HG02970 (cell line): ENCODE measurements around the gene HYI.
"Not testable (repeated sequence)": the region's sequence is repeated elsewhere in the genome, so short reads cannot be mapped to it uniquely, and the experiment has no call there.

Source experiments
- ATAC-seq: cut with Tn5 transposase; IDR thresholded peaks from one replicate; pipeline ENCODE4 v1.9.1; 2021; ENCODE audit warnings: mild to moderate bottlenecking, moderate library complexity, moderate number of reproducible peaks; ENCODE audit not compliant: unreplicated experiment, low FRiP score

HYI gene

GRCh38 chr1:43432171-43432860 lies 21.4 kb downstream of the HYI start:
- ATAC-seq, result no peak

GRCh38 chr1:43431676-43432075 lies 22.1 kb downstream of the HYI start:
- no peak for ATAC-seq

GRCh38 chr1:43430831-43431230 lies 22.9 kb downstream of the HYI start:
- ATAC-seq, result no peak

GRCh38 chr1:43427941-43428340 lies 25.8 kb downstream of the HYI start:
- no peak for ATAC-seq

GRCh38 chr1:43427524-43427923 lies 26.2 kb downstream of the HYI start:
- ATAC-seq, result no peak

- ATAC-seq, result no peak
Measured at GRCh38 chr1:43426221-43426620, 27.5 kb downstream of the HYI start.

GRCh38 chr1:43425045-43425444 lies 28.7 kb downstream of the HYI start:
- ATAC-seq, result no peak

- no peak for ATAC-seq
Measured at GRCh38 chr1:43423672-43424550, 29.8 kb downstream of the HYI start.

- ATAC-seq, result no peak
Measured at GRCh38 chr1:43422995-43423671, 30.6 kb downstream of the HYI start.

- ATAC-seq, result no peak
Measured at GRCh38 chr1:43421976-43422750, 31.6 kb downstream of the HYI start.

- no peak for ATAC-seq
Measured at GRCh38 chr1:43421396-43421795, 32.3 kb downstream of the HYI start.

- ATAC-seq, result no peak
Measured at GRCh38 chr1:43420874-43421273, 32.9 kb downstream of the HYI start.

GRCh38 chr1:43419627-43420425 lies 33.9 kb downstream of the HYI start:
- ATAC-seq, result no peak

- no peak for ATAC-seq
Measured at GRCh38 chr1:43418858-43419257, 34.9 kb downstream of the HYI start.

GRCh38 chr1:43415901-43416300 lies 37.8 kb downstream of the HYI start:
- ATAC-seq, result no peak

- no peak for ATAC-seq
Measured at GRCh38 chr1:43414634-43415223, 39.0 kb downstream of the HYI start.

GRCh38 chr1:43413426-43413825 lies 40.3 kb downstream of the HYI start:
- not testable (repeated sequence) for ATAC-seq

GRCh38 chr1:43410571-43410970 lies 43.2 kb downstream of the HYI start:
- ATAC-seq, result no peak

GRCh38 chr1:43405876-43406234 lies 47.9 kb downstream of the HYI start:
- ATAC-seq, result no peak
